A549 (cell line): ENCODE data around the gene TMTC2.

Experiments used
- CEBPB ChIP-seq, 2 experiments: fragments of >200 bp in 1 of 2; sonication (Bioruptor Twin) in 1 of 2; formaldehyde crosslinking in 1 of 2; IDR thresholded peaks; 2 replicates each; pipeline ENCODE4 v1.6.1; 2012 to 2016
- KDM5A ChIP-seq: fragments of 200-600 bp; sonication (generic); IDR thresholded peaks from 2 replicates; pipeline ENCODE4 v1.6.1; 2016; ENCODE audit warnings: antibody characterized with exemption, mild to moderate bottlenecking
- MYC ChIP-seq: IDR thresholded peaks from 2 replicates; pipeline ENCODE4 v1.6.1; 2012; ENCODE audit warnings: mild to moderate bottlenecking, inconsistent platforms, low read length, improper control_type of control experiment, borderline replicate concordance
- POLR2A ChIP-seq: IDR thresholded peaks from 2 replicates; pipeline ENCODE4 v1.6.1; 2012; ENCODE audit warnings: mild to moderate bottlenecking, low read length
- TF ChIP-seq, protein P1 (sequence below): fragments of >200 bp; sonication (Bioruptor Twin); formaldehyde crosslinking; IDR thresholded peaks from 3 replicates; pipeline ENCODE4 v1.5.1; 2016

DNA sequence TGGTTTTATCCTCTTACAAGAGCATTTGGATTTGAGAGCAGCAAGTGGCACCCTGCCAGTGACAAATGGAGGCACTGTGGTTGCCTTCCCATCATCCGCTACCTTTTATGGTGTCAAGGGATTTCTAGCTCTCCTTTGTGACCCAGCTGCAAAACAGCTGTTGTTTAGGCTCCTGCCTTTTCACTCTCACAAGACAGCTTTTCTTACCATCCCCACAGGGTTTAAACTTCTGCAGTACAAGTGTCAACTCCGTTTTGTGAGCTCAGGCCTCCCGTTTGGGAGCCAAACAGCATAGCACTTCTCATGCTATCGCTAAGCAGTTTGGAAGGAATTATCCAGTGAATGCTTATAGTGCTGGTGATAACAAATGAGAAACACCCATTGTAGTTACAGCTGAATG lies 331.4 kb downstream of the TMTC2 start:
- TF ChIP-seq, protein P1, sequence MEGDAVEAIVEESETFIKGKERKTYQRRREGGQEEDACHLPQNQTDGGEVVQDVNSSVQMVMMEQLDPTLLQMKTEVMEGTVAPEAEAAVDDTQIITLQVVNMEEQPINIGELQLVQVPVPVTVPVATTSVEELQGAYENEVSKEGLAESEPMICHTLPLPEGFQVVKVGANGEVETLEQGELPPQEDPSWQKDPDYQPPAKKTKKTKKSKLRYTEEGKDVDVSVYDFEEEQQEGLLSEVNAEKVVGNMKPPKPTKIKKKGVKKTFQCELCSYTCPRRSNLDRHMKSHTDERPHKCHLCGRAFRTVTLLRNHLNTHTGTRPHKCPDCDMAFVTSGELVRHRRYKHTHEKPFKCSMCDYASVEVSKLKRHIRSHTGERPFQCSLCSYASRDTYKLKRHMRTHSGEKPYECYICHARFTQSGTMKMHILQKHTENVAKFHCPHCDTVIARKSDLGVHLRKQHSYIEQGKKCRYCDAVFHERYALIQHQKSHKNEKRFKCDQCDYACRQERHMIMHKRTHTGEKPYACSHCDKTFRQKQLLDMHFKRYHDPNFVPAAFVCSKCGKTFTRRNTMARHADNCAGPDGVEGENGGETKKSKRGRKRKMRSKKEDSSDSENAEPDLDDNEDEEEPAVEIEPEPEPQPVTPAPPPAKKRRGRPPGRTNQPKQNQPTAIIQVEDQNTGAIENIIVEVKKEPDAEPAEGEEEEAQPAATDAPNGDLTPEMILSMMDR: no peak
- TF ChIP-seq POLR2A (no peak), KDM5A (no peak), CEBPB (IDR thresholded peaks at IDR 0.05) (no peak), MYC (no peak)
